HG02840 (cell line): ENCODE measurements around the gene CCAR1.
"Not testable (repeated sequence)": the region's sequence is repeated elsewhere in the genome, so short reads cannot be mapped to it uniquely, and the experiment has no call there.

Experiments
- ATAC-seq: cut with Tn5 transposase; IDR thresholded peaks from one replicate; pipeline ENCODE4 v1.9.1; 2021; ENCODE audit warnings: mild to moderate bottlenecking, moderate library complexity, moderate number of reproducible peaks; ENCODE audit not compliant: unreplicated experiment, low FRiP score

Gene CCAR1

DNA sequence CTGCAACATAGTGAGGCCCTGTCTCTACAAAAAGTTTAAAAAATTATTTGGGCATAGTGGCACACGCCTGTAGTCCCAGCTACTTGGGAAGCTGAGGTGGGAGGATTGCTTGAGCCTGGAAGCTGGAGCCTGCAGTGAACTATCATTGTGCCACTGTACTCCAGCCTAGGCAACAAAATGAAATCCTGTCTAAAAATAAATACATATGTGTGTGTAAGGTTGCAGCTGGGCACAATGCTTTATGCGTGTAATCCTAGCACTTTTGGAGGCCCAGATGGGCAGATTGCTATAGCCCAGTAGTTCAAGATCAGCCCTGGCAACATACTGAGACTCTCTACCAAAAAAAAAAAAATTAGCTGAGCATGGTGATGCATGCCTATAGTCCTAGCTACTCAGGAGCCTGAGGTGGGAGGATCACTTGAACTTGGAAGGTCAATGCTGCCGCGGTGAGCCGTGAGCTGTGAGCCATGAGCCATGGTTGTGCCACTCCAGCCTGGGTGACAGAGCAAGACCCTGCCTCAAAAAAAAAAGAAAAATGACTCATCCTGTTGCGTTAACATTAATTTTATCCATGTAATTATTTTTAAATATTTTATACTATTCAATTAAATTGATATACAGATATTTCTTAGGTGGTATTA is 38.3 kb downstream of the CCAR1 start:
- ATAC-seq, result no peak

DNA sequence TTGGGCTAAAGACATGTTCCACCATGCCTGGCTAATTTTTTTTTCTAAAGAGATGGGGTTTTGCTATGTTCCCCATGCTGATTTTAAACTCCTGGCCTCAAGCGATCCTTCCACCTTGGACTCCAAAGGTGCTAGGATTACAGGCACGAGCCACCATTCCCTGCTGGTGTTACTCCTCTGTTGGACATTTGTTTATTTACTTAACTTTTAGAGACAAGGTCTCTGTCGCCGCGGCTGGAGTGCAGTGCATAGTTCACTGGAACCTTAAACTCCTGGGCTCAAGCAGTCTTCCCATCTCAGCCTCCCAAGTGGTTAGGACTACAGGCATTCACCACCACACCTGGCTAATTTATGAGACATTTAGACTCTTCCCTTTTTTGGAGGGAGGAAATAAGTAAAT is 38.9 kb downstream of the CCAR1 start:
- no peak for ATAC-seq

DNA sequence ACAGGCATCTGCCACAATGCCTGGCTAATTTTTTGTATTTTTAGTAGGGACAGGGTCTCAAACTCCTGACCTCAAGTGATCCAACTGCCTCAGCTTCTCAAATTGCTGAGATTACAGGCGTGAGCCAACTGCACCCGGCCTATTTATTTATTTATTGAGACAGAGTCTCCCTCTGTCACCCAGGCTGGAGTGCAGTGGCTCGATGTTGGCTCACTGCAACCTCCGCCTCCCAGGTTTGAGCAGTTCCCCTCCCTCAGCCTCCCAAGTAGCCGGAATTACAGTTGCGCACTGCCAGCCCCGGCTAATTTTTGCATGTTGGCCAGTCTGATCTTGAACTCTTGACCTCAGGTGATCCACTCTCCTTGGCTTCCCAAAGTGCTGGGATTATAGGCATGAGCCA is 46.4 kb downstream of the CCAR1 start:
- ATAC-seq, result not testable (repeated sequence)

DNA sequence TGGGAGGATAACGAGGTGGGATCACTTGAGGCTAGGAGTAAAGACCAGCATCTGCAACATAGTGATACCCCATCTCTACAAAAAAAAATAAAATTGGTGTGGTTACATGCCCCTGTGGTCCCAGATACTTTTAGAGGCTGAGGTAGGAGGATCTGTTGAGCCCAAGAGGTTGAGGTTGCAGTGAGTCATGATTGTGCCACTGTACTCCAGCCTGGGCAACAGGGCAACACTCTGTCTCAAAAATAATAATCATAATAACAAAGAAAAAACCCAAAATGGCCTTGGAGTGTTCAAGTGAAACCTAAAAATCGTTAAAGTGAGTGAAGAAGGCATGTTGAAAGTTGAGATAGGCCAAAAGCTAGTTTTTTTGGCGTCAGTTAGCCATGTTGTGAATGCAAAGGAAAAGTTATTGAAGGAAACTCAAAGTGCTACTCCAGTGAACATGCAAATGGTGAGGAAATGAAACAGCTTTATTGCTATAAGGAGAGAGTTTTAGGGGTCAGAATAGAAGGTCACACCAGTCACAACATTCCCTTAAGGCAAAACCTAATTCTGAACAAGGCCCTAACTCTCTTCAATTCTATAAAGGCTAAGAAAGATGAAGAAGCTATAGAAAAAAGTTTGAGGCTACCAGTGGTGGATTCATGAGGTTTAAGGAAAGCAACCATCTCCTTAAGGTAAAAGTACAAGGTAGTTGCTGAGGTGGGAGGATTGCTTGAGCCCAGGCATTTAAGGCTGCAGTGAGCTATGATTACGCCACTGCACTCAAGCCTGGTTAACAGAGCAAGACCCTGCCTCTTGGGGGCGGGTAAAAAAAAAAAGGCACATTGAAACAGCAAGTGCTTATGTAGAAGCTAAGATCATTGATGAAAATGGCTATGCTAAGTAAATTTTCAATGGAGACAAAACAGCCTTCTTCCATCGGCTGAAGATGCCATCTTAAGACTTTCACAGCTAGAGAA is 60.9 kb downstream of the CCAR1 start:
- ATAC-seq, result no peak

DNA sequence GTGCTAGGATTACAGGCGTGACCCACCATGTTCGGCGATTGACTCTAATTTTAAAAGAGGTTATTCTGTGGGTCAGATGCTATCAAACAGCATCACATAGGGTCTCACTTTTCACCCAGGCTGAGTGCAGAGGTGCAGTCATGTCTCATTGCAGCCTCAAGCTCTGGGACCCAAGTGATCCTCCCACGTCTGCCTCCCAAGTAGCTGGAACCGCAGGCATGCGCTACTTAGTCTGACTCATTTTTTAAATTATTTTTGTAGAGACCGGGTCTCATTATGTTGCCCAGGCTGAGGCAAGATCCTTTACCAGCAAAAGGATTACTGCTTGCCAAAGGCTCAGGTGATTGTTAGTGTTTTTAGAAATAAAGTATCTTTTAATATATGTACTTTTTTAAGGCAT is 63.4 kb downstream of the CCAR1 start:
- no peak for ATAC-seq

DNA sequence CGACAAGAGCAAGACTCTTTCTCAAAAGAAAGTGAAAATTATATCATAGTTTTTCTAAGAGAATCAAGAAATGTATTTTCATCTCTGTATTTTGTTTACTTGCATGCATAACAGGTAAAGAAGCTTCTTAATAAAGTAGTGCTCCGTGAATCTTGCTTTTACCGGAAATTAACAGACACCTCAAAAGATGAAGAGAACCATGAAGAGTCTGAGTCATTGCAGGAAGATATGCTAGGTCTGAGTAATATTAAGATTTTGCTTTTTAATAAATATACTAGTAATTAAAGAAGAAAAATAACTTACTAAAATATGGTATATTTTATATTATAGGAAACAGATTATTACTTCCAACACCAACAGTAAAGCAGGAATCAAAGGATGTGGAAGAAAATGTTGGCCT is 66.8 kb downstream of the CCAR1 start:
- ATAC-seq, result no peak

DNA sequence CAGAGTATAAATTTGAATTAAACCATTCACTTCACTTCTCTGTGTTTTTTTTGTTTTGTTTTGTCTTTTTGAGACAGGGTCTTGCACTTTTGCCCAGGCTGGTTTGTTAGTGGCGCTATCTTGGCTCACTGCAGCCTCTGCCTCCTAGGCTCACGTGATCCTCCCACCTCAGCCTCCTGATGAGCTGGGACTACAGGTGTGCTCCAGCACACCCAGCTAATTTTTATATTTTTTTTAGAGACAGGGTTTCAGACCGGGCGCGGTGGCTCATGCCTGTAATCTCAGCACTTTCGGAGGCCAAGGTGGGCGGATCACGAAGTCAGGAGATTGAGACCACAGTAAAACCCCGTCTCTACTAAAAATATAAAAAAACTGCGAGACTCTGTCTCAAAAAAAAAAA is 69.4 kb downstream of the CCAR1 start:
- ATAC-seq, result no peak

DNA sequence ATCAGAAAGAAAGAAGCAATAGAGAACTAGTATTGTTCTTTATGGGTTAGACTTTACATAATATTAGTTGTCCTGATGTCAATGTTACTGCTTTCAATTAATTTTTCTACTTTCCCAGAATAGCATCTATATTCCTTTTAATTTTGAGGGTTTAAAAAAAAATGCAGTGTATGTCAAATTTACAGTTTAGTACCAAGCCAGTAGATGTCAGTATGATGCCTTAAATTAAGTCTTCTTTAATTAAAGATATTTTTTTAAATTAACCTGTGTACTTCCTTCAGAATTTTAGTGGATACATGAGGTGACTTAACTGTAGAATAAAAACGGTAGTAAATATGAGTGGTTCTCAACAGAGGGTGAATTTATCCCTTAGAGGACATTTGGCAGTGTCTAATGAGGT is 71.1 kb downstream of the CCAR1 start:
- ATAC-seq, result no peak

DNA sequence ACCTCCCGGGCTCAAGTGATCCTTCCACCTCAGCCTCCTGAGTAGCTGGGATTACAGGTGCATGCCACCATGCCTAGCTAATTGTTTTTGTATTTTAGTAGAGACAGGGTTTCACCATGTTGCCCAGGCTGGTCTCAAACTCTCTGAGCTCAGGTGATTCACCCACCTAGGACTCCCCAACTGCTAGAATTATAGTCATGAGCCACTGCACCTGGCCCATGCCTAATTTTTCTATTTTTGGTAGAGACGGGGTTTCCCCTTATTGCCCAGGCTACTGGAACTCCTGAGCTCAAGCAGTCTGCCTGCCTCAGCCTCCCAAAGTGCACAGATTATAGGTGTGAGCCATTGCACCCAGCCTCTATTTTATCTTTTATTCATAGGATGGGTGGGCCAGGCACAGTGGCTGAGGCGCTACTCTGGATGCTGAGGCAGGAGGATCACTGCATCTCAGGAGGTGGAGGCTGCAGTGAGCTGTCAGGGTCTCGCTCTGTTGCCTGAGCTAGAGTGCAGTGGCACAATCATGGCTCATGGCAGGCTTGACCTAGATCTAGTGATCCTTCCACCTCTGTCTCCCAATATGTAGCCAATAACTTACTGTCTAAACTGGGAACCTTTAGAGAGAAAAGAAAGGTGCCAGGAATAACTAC is 75.0 kb downstream of the CCAR1 start:
- ATAC-seq, result no peak

DNA sequence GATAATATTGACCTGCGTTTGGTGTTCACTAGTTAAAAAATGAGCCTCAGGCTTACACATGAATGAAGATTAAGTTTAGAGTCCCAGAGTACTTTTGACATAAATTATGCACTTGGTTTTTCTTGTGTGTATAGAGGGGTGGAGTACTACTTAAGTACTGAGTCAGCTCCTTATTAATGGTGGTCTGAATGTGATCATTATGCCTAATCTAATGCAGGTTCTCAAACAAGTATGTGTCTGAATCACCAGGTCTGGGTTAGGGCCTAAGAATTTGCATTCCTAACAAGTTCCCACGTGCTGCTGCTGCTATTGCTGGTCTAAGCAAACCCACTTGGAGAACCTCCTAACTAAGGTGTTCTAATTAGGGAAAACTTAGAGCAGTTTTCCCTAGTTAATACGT is 75.6 kb downstream of the CCAR1 start:
- ATAC-seq, result no peak

DNA sequence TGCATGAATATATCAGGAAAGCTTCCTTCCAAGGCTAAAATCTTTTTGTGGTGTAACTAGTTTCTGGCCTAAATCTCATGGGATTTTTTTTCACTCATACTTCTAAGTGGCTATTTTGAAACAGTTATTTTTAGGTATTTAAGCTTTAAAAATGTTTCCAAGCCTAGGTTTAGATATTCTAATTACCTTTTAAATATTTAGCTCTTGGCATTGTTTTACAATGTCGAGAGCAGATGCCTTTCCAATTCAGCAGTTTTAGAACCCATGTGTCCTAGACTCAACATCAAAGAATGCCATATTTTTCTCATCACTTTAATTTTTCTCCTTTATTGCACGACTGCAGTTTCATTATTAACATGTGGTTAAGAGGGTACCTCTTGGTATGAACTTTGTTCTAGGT is 79.2 kb downstream of the CCAR1 start:
- ATAC-seq, result no peak

DNA sequence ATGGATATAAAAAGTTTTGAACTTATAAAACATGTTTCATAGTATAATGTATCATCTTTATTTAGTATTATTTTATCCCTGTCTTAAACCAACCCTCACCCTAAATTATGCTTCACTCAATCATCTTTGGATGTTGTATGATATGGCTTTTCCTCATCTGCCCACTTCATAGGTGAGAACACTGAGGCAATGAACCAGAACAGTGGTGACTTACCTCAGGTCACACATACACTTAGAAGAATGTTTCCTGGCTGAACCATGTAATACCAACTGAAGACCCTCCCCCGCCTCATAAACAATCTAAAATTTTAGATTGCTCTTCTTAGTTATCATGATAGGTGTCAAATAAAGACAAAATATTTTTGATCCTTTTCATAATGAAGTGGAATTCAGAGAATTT is 83.7 kb downstream of the CCAR1 start:
- ATAC-seq, result no peak

DNA sequence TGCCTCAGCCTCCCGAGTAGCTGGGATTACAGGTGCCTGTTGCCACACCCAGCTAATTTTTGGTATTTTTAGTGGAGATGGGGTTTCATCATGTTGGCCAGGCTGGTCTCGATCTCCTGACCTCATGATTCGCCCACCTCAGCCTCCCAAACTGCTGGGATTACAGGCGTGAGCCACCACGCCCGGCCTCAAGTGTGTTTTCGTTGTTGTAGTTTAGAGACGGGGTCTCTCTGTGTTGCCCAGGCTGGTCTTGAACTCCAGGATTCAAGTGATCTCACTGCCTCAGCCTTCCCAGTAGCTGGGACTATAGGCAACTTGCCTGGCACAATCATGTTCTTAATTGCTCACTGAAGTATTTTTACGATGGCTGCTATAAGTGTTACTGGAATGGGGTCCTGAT is 89.8 kb downstream of the CCAR1 start:
- ATAC-seq, result not testable (repeated sequence)

DNA sequence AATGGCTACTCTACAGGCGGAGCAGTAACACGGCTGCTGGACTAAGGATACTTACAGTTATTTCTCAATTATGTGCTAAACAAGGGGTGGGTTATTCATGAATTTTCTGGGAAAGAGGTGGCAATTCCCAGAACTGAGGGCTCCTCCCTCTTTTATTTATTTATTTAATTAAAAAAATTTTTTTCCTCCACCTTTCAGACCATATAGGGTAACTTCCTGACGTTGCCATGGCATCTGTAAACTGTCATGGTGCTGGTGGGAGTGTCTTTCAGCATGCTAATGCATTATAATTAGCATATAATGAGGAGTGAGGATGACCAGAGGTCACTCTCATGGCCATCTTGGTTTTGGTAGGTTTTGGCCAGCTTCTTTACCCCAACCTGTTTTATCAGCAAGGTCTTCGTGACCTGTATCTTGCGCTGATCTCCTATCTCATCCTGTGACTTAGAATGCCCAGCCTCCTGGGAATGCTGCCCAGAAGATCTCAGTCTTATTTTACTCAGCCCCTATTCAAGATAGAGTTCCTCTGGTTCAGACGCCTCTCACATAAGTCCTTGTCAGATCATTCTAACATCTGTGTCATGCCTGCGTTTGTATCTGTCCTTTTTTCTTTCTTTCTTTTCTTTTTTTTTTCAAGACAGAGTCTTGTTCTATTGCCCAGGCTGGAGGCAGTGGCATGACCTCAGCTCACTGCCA is 90.4 kb downstream of the CCAR1 start:
- no peak for ATAC-seq

DNA sequence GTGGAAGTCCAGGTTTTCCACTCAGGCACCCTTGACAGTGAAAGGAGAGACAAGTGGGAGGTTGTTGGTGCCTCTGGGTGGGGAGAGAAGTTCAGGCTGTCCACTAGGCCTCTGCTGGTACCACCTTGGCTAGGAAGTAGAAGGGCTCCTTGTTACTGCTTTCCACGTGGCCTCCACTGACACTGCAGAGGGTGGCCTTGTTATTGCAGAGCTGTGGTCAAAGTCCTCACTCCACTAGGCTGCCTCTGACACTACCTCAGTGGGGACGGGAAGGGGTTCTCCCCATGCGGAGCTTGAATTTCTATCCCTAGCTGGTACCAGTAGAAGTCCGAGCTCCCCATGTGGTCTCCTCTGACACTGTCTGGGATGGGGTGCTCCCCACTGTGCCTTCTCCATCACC is 91.4 kb downstream of the CCAR1 start:
- no peak for ATAC-seq

DNA sequence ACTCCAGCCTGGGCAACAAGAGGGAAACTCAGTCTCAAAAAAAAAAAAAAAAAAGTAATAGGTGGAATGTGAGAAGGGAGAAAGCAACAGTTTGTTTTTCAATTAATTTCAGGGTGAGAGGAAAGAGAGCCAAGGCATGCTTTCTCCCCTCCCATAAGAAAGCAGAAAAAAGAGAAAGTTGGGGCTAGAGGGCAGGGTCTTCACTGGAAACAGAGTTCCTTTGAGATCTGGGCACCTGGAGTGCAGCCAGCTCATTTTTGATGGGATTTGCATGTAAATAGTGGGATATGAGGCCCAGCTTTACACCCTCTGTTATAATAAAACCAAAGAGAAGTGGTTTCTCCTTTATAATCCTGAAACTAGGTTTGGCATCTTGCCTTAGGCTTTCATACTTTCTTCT is 92.5 kb downstream of the CCAR1 start:
- ATAC-seq, result no peak

DNA sequence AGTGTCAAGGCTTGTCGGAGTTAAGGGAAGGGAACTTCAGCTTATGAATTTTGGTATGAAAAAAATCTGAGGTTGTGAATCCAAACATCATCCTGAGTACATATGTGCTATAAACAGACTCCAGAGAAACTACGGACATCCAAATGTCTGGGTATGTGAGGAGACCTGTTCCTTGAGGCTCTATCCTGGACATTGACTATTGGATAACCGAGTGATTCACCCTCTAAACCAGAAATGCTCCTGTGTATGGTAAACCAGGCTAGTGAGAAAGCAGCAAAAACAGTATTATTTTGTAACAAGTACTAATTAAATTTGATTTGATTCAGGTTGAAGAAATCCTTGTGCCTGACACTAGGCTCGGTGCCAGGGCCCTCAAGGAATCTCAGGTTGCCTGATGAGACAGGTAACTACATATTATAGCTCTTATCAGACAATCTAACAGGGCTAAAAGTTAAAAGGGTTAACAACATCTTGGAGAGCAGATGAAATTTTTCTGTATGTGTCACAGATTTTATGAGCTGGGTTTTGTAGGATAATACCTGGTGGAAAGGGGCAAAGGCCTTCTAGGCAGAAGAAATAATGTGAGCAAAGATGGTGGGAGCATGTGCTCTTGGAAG is 95.9 kb downstream of the CCAR1 start:
- no peak for ATAC-seq

DNA sequence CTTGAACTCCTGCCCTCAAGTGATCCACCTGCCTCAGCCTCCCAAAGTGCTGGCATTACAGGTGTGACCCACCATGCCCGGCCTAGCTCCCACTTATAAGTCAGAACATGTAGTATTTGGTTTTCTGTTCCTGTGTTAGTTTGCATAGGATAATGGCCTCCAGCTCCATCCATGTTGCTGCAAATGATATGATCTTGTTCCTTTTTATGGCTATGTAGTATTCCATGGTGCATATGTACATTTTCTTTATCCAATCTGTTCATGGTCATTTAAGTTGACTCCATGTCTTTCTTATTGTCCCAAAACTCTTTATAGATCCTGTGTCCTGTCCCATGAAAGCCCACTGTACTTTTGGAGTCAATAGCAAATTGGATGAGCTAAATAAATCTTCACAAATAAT is 99.3 kb downstream of the CCAR1 start:
- ATAC-seq, result not testable (repeated sequence)

DNA sequence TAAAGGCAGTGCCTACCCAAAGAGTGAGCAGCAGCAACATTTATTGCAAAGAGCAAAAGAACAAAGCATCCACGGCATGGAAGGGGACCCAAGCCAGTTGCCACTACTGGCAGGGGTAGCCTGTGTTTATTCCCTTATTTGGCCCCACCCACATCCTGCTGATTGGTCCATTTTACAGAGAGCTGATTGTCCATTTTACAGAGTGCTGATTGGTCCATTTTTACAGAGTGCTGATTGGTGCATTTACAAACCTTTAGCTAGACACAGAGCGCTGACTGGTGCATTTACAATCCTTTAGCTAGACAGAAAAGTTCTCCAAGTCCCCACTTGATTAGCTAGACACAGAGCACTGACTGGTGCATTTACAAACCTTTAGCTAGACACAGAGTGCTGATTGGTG is 101.6 kb downstream of the CCAR1 start:
- ATAC-seq, result not testable (repeated sequence)
